GM04503 (cell line): ENCODE data around the gene ATP2B2.

Source experiments
- DNase-seq: peaks from one replicate; pipeline ENCODE4 v3.0.0-alpha.2; 2012; ENCODE audit warnings: low read depth

ATP2B2 gene

DNA sequence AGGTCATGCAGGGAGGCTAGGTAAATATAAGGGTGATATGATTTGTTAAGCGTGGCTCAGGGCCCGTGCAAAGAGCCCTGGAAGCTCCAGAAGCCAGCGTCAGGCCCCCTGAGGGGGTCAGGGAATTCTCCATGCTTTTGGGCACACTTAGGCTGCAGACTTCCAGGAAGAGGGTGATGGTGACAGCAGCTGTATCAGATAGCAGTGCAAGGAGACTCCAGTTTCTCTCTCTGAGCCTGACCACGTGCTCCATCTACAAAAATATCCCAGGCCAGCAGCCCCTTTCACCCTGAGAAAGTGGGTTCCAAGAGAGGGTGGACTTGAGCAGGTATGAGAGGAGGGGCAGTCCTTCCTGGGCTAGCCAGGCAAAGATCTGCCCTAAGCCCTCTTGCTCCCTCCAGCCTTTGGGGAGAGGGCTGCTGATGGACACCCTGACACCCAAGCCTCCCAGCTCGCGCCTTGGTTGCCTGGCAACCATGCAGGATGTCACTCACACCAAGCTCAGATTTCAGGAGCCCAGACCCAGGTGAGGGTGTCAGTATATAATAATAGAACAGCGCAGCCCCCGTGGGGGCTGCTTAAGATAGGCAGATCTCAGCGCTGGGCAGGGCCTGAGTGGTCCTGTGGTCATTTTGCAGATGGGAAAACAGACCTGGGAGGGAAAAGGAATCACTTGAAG lies 35.8 kb downstream of the ATP2B2 start:
- DNase-seq: no peak

DNA sequence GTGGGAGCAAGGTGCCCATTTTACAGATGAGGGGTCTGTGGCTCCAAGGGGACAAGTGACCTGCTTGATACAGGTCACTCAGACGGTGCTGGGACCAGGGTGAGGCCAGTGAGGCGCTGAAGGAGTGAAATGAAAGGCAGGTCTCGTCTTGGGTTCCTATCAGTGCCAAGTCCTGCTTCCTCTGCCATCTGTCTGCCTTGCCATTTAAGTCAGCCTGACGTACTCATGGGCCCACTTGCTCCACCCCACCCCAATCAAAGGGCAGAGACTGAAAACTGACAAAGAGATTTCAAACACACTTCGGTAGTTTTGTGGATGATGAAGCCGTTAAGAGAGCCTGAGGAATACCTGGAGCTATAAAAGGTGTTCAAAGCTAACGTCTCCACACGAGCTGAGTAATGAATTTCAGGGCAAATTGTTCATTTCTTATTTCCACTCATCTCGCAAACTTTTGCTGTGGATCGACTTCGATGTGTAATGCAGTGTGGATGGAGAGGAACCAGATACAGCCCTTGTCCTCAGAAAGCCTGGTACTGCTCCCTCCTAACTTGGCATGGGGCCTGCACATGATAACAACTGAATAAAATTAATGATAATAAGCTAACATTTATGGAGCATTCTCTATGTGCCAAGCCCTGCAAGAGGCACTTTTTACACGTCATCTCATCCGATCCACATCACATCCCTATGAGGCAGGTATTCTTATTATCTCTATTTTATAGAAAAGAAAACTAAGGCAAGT lies 36.6 kb downstream of the ATP2B2 start:
- DNase-seq: no peak

DNA sequence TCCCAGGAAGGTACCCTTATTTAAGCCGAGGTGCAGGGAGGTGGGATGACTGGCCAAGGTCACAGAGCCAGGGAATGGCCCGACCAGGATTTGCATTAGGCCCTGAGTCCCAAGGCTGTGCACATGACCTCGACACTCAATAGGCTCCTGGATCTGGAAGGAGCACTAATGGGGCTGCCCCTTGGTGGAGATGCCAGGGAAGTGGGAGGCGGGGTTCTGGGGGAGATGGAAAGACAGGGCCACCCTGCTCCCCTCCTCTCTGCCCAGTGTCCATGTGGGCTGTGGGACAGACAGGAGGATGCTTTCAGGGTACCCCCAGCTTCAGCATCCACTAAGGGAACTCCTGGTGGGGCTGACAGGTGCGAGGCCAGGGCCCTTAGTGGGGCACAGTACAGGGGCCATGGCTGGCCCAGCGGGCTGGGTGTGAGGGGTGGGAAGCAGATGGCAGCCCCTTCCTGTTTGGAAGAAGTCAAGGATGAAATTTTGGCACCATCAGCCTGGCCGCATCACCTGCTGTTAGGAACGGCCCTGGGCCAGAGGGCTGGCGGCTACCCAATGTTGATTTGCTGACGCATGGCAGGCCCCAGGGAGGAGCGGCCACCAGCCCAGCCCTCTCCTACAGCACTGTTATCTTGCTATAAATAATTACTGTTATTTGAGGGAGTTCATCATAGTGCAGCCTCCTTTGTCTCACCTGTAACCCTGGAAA lies 37.3 kb downstream of the ATP2B2 start:
- no peak for DNase-seq

DNA sequence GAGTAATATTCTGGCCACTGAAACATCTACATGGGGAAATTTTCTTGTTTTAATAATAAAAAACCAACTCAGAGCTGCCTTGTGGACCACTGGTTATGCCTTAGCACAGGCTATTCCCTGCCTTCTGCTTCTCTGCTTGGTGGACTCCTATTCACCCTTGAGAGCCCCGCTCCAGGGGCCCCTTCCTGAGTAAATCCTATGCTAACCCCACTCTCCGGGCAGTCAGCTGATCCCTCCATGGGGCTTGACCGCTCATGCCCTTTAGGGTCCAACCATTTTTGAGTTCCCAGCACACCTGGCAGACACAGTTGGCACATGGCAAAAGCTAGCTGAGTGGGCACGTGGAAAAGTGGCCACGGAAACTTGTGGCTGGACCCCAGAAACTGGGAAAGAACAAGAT lies 38.2 kb downstream of the ATP2B2 start:
- DNase-seq: no peak

- no peak for DNase-seq
These were observed 39.2 kb downstream of the ATP2B2 start for GRCh38 chr3:10466186-10466585.

DNA sequence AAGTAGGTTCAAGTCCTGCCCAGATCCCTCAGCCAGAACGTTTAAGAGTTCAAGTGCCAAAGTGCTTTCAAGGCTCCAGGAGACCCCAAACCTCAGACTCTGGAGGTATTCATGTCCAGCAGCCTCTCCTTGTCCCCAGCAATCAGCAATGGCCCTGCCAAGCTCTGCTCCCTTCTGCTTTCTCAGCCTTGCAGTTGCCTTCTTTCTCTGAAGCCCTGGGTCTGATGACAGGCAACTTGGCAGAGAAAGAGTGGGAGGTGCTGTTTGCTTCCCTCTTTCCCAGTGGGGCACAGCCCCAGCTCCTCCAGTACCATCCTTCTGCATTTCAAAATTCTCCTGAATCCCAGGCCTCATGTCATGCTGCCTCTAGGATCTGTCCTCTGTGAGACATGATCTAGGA lies 40.2 kb downstream of the ATP2B2 start:
- DNase-seq: no peak

- no peak for DNase-seq
These were observed 41.6 kb downstream of the ATP2B2 start for GRCh38 chr3:10463533-10464434.

DNA sequence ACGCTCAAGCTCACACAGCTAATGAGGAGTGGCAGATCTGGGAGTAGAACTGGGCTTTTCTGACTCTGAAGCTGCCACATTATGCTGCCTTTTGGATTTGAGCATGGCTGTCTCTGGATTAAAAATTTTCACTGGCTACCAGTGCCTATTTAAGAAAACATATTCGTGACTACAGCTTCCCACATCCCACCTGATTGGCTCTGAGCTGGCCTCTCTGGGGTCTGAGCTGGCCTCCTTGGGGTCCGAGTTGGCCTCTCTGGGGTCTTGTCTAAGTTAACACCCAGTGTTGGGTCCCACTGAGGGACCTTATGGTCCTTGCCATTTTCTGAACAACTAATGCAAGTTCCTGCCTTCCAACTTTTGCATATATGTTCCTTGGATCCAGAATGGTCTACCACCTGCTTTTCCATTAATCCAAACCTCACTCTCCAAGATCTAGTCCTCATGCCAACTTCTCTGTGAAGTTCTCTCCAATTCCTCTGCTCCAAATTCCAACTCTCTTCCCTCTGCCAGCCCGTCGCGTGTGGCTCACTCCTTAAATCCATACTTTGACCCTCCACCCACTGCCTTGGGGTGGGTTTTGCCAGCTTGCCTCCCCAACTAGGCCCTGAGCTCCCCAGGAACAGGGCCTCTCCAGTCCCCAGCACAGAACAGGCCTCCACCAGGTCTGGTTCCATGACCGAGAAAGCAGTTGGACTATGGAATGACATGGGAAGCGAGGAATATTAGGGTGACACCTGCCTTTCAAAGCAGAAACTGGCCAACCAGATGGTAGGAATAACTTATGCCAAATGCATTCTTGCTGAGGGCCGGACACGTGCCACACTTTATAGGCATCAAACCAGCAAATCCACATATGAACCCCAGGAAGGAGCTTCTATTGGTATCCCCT lies 42.5 kb downstream of the ATP2B2 start:
- no peak for DNase-seq

- no peak for DNase-seq
These were observed 44.3 kb downstream of the ATP2B2 start for GRCh38 chr3:10460951-10461545.

GRCh38 chr3:10459954-10460754 lies 45.2 kb downstream of the ATP2B2 start:
- DNase-seq: no peak

DNA sequence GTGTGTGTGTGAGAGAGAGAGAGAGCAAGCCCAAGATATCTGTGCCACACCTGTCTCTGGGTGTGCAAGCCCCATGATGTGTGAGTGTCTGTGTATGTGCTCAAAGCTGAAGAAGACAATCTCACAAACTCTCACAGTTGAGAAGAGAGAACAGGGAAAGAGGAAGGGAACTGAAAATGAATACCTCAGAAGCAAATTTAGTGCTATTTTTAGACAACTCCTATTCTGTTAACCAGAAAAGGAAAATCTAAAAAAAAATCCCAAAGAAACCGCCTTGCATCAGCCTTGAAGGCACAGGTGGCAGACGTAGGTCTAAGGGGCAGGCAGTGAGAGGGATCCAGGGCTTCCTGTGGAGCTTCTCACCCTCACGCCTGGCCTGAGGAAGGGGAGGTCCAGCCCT lies 47.8 kb downstream of the ATP2B2 start:
- DNase-seq: no peak

- no peak for DNase-seq
These were observed 48.4 kb downstream of the ATP2B2 start for GRCh38 chr3:10456981-10457380.

GRCh38 chr3:10455545-10455914 lies 49.9 kb downstream of the ATP2B2 start:
- DNase-seq: no peak

GRCh38 chr3:10454907-10455544 lies 50.4 kb downstream of the ATP2B2 start:
- DNase-seq: no peak

GRCh38 chr3:10453431-10454163 lies 51.8 kb downstream of the ATP2B2 start:
- DNase-seq: no peak

GRCh38 chr3:10450494-10451440 lies 54.6 kb downstream of the ATP2B2 start:
- no peak for DNase-seq

DNA sequence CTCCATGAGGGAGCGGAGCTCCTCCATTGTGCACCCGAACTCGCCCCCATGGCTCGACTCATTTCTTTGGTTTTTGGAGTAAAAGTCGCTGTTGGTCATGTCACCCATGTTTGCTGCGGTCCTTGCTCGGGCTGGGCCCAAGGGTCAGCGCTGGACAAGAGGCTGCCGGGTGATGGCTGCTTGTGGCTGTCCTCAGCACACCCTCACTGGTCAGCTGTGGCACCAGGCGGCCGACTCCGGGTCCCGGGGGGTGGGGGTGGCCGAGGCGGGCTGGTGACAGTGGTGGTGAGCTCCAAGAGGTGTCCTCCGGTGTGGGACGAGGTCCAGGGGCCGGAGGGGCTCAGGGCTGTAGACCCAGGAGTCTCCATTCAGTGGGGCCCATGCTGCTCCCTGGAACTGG lies 56.0 kb downstream of the ATP2B2 start:
- no peak for DNase-seq

- DNase-seq: no peak
These were observed 56.8 kb downstream of the ATP2B2 start for GRCh38 chr3:10448544-10448943.
